Mesenchymal stem cell (in vitro differentiated cells and primary cell): ENCODE measurements around the gene TBC1D8.

Experiments used
- DNase-seq: peaks from one replicate; pipeline ENCODE4 v3.0.0-alpha.2; 2013
- H2AFZ ChIP-seq: one replicate; pipeline ENCODE4 v1.6.1; 2013; ENCODE audit warnings: low read depth, mild to moderate bottlenecking, control low read depth, inconsistent platforms, low read length, moderate library complexity
- H2AK5ac ChIP-seq: 2 replicates; pipeline ENCODE4 v1.6.1; 2013; ENCODE audit warnings: low read length, moderate library complexity, mild to moderate bottlenecking, inconsistent platforms; ENCODE audit not compliant: severe bottlenecking
- H2BK120ac ChIP-seq: one replicate; pipeline ENCODE4 v1.6.1; 2013; ENCODE audit warnings: low read depth, mild to moderate bottlenecking, inconsistent platforms, low read length, moderate library complexity
- H2BK12ac ChIP-seq, 2 experiments: one replicate each; pipeline ENCODE4 v1.6.1; 2013; ENCODE audit warnings: inconsistent platforms in 2 of 2, low read length in 2 of 2, mild to moderate bottlenecking in 2 of 2, moderate library complexity in 2 of 2, control low read depth in 1 of 2
- H2BK15ac ChIP-seq: one replicate; pipeline ENCODE4 v1.6.1; 2013; ENCODE audit warnings: mild to moderate bottlenecking, low read depth, inconsistent platforms; ENCODE audit not compliant: poor library complexity, severe bottlenecking
- H2BK5ac ChIP-seq: 2 replicates; pipeline ENCODE4 v1.6.1; 2013; ENCODE audit warnings: low read depth, mild to moderate bottlenecking, low read length, control low read depth, inconsistent platforms; ENCODE audit not compliant: poor library complexity, severe bottlenecking
- H3K14ac ChIP-seq, 2 experiments: one replicate each; pipeline ENCODE4 v1.6.1; 2013; ENCODE audit warnings: inconsistent platforms in 2 of 2, low read length in 2 of 2, control low read depth in 1 of 2, mild to moderate bottlenecking in 1 of 2, moderate library complexity in 1 of 2
- H3K18ac ChIP-seq, 2 experiments: one replicate each; pipeline ENCODE4 v1.6.1; 2013; ENCODE audit warnings: inconsistent platforms in 2 of 2, low read length in 2 of 2, control low read depth in 1 of 2, low read depth in 1 of 2, mild to moderate bottlenecking in 1 of 2
- H3K23ac ChIP-seq, 2 experiments: one replicate each; pipeline ENCODE4 v1.6.1; 2013; ENCODE audit warnings: inconsistent platforms in 2 of 2, low read length in 2 of 2, mild to moderate bottlenecking in 2 of 2, moderate library complexity in 2 of 2, control low read depth in 1 of 2
- H3K27ac ChIP-seq: 2 replicates; pipeline ENCODE4 v1.5.1; 2013; ENCODE audit warnings: mild to moderate bottlenecking, moderate library complexity, low read length, control low read depth, inconsistent platforms; ENCODE audit not compliant: poor library complexity, severe bottlenecking
- H3K27me3 ChIP-seq, 2 experiments: 2 replicates each; pipeline versions ENCODE4 v1.6.1 to v1.7.0; 2013; ENCODE audit warnings: low read length in 2 of 2, mild to moderate bottlenecking in 2 of 2, moderate library complexity in 2 of 2, control low read depth in 1 of 2, inconsistent platforms in 1 of 2; ENCODE audit not compliant: control insufficient read depth in 1 of 2, insufficient read depth in 1 of 2
- H3K36me3 ChIP-seq, 2 experiments: 2 replicates each; pipeline versions ENCODE4 v1.6.1 to v1.7.0; 2013; ENCODE audit warnings: low read length in 2 of 2, control low read depth in 1 of 2, inconsistent platforms in 1 of 2, low read depth in 1 of 2, mild to moderate bottlenecking in 1 of 2; ENCODE audit not compliant: insufficient read depth in 2 of 2, control insufficient read depth in 1 of 2
- H3K4ac ChIP-seq, 2 experiments: one replicate each; pipeline ENCODE4 v1.6.1; 2013; ENCODE audit warnings: inconsistent platforms in 2 of 2, low read length in 2 of 2, mild to moderate bottlenecking in 2 of 2, moderate library complexity in 2 of 2, control low read depth in 1 of 2, low read depth in 1 of 2
- H3K4me1 ChIP-seq: 2 replicates; pipeline ENCODE4 v1.6.1; 2013; ENCODE audit warnings: low read depth, low read length, control low read depth; ENCODE audit not compliant: control insufficient read depth, insufficient read depth
- H3K4me2 ChIP-seq: 2 replicates; pipeline ENCODE4 v1.6.1; 2013; ENCODE audit warnings: low read length, mild to moderate bottlenecking, inconsistent platforms; ENCODE audit not compliant: poor library complexity, severe bottlenecking
- H3K4me3 ChIP-seq, 2 experiments: 2 replicates each; pipeline versions ENCODE4 v1.5.1 to v1.7.0; 2013; ENCODE audit warnings: low read length in 2 of 2, mild to moderate bottlenecking in 2 of 2, control low read depth in 1 of 2, low read depth in 1 of 2; ENCODE audit not compliant: insufficient read depth in 1 of 2
- H3K79me1 ChIP-seq: replicated peaks from 2 replicates; pipeline ENCODE4 v1.6.1; 2013; ENCODE audit warnings: mild to moderate bottlenecking, control low read depth, low read length, inconsistent platforms; ENCODE audit not compliant: poor library complexity, severe bottlenecking
- H3K9ac ChIP-seq: 2 replicates; pipeline ENCODE4 v1.7.0; 2013; ENCODE audit warnings: mild to moderate bottlenecking, low read length, moderate library complexity
- H3K9me3 ChIP-seq: 2 replicates; pipeline ENCODE4 v1.7.0; 2013; ENCODE audit warnings: mild to moderate bottlenecking, low read length; ENCODE audit not compliant: control insufficient read depth
- H4K8ac ChIP-seq: one replicate; pipeline ENCODE4 v1.6.1; 2013; ENCODE audit warnings: inconsistent platforms, mild to moderate bottlenecking, low read length, moderate library complexity
- H4K91ac ChIP-seq: one replicate; pipeline ENCODE4 v1.6.1; 2013; ENCODE audit warnings: mild to moderate bottlenecking, low read length, inconsistent platforms
- WGBS: methylation state at CpG from one replicate; pipeline ENCODE4 v1.1.7; 2013; ENCODE audit warnings: mixed read lengths; 5-methylcytosine and 5-hydroxymethylcytosine counted together

The TBC1D8 gene

DNA sequence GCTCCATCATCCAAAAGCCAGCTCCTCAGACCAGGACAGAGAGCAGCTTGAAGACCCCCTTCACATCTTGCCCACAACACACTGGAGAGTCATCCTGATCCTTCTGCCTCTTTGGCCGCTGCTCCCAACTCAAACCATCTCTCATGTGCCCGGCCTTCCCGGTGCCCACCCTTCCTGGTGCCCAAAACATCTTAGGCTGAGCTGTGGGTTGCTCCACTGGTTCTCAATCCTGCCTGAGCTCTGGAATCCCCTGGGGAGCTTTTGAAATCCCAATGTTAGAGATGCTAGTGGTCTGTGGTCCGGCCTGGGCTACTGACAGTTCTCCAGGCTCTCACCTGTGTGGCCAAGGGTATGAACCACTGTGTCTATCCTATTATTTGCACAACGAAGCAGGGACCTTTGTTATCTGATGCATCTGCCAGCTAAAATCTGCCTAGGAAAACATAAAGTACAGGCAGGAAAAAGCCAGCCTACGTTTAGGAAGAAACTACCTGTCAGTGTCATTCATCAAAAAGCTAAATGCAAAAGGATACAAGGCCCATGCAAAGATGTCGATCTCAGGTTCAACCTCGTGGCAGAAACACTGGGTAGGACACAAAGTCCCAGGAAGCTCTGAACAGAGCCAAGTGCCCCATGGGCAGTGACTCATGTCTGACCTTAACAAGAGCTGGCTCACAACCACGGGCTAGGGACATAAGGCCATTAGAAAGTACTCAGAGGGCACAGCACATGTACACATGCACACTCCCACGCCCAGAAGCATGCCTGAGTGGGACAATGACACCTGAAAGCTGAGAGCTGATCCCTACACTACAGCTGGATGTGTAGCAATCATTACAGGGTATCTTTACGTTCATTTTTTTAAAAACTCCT, 30.8 kb downstream of the TBC1D8 start:
- Histone ChIP-seq H3K27ac (no peak overlapping the region), H3K9me3 (no peaks in the 10 kb centered on the region), H3K14ac (peak overlapping the region in 1 of 2 experiments; percentile 82), H2AK5ac (no peak overlapping the region), H2AFZ (no peak overlapping the region), H3K4me3 (peak overlapping the region in 1 of 2 experiments; percentile 11), H3K9ac (no peak overlapping the region), H4K8ac (peak overlapping the region; percentile 74), H3K4me1 (peaks cover 14% of the 10 kb centered on the region), H3K27me3 (no peaks in the 10 kb centered on the region), H3K36me3 (peaks cover 0 to 6% of the 10 kb centered on the region in 2 experiments), H2BK15ac (peak overlapping the region; percentile 88), H2BK120ac (peak overlapping the region; percentile 40), H3K18ac (peak overlapping the region; percentile 72 to 86), H2BK5ac (no peak overlapping the region), H3K23ac (peak overlapping the region in 1 of 2 experiments; percentile 74), H3K4me2 (no peak overlapping the region), H4K91ac (peak overlapping the region; percentile 71), H3K79me1 (peaks cover 10% of the 10 kb centered on the region), H3K4ac (peak overlapping the region; percentile 48 to 81), H2BK12ac (peak overlapping the region; percentile 88 to 97)
- WGBS: 54% methylated on average over 11 of the region's 11 CpGs
- peak; percentile 90 for DNase-seq

- Histone ChIP-seq H3K4me2 (no peak overlapping the region), H3K9ac (peak overlapping the region; percentile 38), H2AFZ (no peak overlapping the region), H3K18ac (no peak overlapping the region), H4K8ac (no peak overlapping the region), H3K4me1 (peaks cover 10% of the 10 kb centered on the region), H2AK5ac (no peak overlapping the region), H2BK12ac (peak overlapping the region in 1 of 2 experiments; percentile 54), H3K14ac (no peak overlapping the region), H3K27me3 (no peaks in the 10 kb centered on the region), H3K4me3 (peak overlapping the region in 1 of 2 experiments; percentile 35), H3K9me3 (no peaks in the 10 kb centered on the region), H3K27ac (no peak overlapping the region), H2BK120ac (no peak overlapping the region), H2BK15ac (no peak overlapping the region), H3K23ac (no peak overlapping the region), H3K36me3 (peaks cover 0 to 6% of the 10 kb centered on the region in 2 experiments), H3K79me1 (peaks cover 10% of the 10 kb centered on the region), H3K4ac (peak overlapping the region in 1 of 2 experiments; percentile 43), H4K91ac (peak overlapping the region; percentile 52), H2BK5ac (no peak overlapping the region)
- WGBS: 94% methylated on average over 2 of the region's 2 CpGs
- DNase-seq: no peak
These were observed 31.8 kb downstream of the TBC1D8 start for GRCh38 chr2:101119431-101119830.

DNA sequence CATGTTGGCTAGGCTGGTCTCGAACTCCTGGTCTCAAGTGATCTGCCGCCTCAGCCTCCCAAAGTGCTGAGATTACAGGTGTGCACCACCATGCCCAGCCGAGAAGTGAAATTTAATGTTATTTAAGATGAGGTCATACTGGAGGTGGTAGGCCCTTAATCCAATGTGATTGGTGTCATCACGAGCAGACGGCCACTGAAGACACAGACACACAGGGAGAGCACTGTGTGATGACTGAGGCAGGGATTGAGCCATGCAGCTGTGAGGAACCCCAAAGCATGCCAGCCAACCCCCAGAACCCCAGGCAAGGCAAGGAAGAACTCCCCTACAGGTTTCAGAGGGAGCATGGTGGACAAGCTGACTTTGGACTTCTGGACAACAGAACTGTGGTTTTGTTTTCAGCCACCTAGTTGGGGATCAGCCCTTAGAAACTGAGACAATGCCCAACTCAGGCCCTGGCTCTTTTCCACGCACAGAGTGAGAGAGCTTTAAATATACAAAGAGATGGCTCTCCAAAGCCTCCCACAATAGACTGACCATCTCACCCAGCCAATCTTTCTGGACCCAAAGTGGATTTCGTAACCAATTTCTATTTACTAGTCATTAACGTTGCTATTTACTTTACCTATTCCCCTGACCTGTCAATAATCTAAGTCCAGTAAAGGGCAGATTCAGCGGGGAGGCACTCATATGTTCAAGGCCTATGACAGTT, 34.2 kb downstream of the TBC1D8 start:
- no peak overlapping the region for H3K9ac ChIP-seq
- DNase-seq: no peak
- H3K4me3 ChIP-seq: no peak overlapping the region
- H4K8ac ChIP-seq: no peak overlapping the region
- H3K18ac ChIP-seq: peak overlapping the region in 1 of 2 experiments; percentile 84
- H4K91ac ChIP-seq: no peak overlapping the region
- H2BK120ac ChIP-seq: no peak overlapping the region
- H3K9me3 ChIP-seq: no peaks in the 10 kb centered on the region
- no peaks in the 10 kb centered on the region for H3K27me3 ChIP-seq
- H3K23ac ChIP-seq: peak overlapping the region in 1 of 2 experiments; percentile 62
- H3K27ac ChIP-seq: no peak overlapping the region
- H3K36me3 ChIP-seq: no peaks in the 10 kb centered on the region
- H2BK12ac ChIP-seq: peak overlapping the region in 1 of 2 experiments; percentile 83
- H2AFZ ChIP-seq: no peak overlapping the region
- 98% methylated on average over 8 of the region's 9 CpGs for WGBS
- no peak overlapping the region for H3K4ac ChIP-seq
- H3K14ac ChIP-seq: no peak overlapping the region
- no peak overlapping the region for H2BK15ac ChIP-seq
- no peak overlapping the region for H3K4me2 ChIP-seq
- H3K4me1 ChIP-seq: peaks cover 7% of the 10 kb centered on the region
- peaks cover 10% of the 10 kb centered on the region for H3K79me1 ChIP-seq
- no peak overlapping the region for H2AK5ac ChIP-seq
- no peak overlapping the region for H2BK5ac ChIP-seq

DNA sequence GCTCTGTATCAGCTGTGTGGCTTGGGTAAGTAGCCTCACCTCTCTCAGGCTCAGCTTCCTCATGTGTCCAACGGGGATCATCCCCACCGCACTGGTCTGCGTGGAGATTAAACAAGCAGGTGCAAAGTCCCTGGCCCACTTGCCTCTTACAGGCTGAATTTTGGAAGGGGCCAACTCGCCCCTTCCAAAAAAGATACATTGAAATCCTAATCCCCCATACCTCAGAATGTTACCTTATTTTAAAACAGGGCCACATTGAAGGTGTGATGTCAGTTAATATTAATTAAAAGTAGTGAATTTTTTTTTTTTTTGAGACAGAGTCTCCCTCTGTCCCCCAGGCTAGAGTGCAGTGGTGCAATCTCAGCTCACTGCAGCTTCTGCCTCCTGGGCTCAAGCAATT, 34.8 kb downstream of the TBC1D8 start:
- Histone ChIP-seq H3K9me3 (no peaks in the 10 kb centered on the region), H3K4me1 (peaks cover 8% of the 10 kb centered on the region), H3K4me2 (no peak overlapping the region), H2BK15ac (no peak overlapping the region), H3K36me3 (no peaks in the 10 kb centered on the region), H3K79me1 (peaks cover 10% of the 10 kb centered on the region), H3K14ac (no peak overlapping the region), H3K27ac (no peak overlapping the region), H2AFZ (no peak overlapping the region), H2BK12ac (peak overlapping the region in 1 of 2 experiments; percentile 59), H2BK5ac (no peak overlapping the region), H4K91ac (peak overlapping the region; percentile 64), H3K9ac (no peak overlapping the region), H3K27me3 (no peaks in the 10 kb centered on the region), H2AK5ac (no peak overlapping the region), H3K23ac (no peak overlapping the region), H3K4me3 (no peak overlapping the region), H2BK120ac (no peak overlapping the region), H3K4ac (peak overlapping the region; percentile 7 to 29), H3K18ac (no peak overlapping the region), H4K8ac (no peak overlapping the region)
- 91% methylated on average over 4 of the region's 4 CpGs for WGBS
- no peak for DNase-seq
